Nephron (organoid): ENCODE measurements around the gene STARD3.
A peak's percentile ranks its signal among the peaks of the same experiment; 100 is the strongest.

ENCODE experiments used
- H3K27ac Mint-ChIP-seq, 3 experiments: 2 replicates each; pipeline ENCODE4 v1.8.0; 2020; ENCODE audit warnings: mixed read lengths in 3 of 3, mild to moderate bottlenecking in 2 of 3, moderate library complexity in 1 of 3
- H3K27me3 Mint-ChIP-seq: 2 replicates; pipeline ENCODE4 v1.8.0; 2021; ENCODE audit warnings: low read depth, mild to moderate bottlenecking, moderate library complexity, mixed read lengths
- H3K36me3 Mint-ChIP-seq: 2 replicates; pipeline ENCODE4 v1.8.0; 2020; ENCODE audit warnings: low read depth, mixed read lengths
- H3K4me1 Mint-ChIP-seq: 2 replicates; pipeline ENCODE4 v1.8.0; 2020; ENCODE audit warnings: mixed read lengths
- H3K4me3 Mint-ChIP-seq, 3 experiments: 2 replicates each; pipeline ENCODE4 v1.8.0; 2020; ENCODE audit warnings: mild to moderate bottlenecking in 3 of 3, mixed read lengths in 3 of 3, moderate library complexity in 2 of 3
- H3K9me3 Mint-ChIP-seq: 2 replicates; pipeline ENCODE4 v1.8.0; 2020; ENCODE audit warnings: mixed read lengths
- TF ChIP-seq, protein P1 (sequence below), 3 experiments: fragments of 200-600 bp; sonication (generic); IDR thresholded peaks; one replicate each; pipeline ENCODE4 v1.5.0; 2021; ENCODE audit warnings: antibody characterized with exemption in 3 of 3; ENCODE audit not compliant: unreplicated experiment in 3 of 3

The STARD3 gene

DNA sequence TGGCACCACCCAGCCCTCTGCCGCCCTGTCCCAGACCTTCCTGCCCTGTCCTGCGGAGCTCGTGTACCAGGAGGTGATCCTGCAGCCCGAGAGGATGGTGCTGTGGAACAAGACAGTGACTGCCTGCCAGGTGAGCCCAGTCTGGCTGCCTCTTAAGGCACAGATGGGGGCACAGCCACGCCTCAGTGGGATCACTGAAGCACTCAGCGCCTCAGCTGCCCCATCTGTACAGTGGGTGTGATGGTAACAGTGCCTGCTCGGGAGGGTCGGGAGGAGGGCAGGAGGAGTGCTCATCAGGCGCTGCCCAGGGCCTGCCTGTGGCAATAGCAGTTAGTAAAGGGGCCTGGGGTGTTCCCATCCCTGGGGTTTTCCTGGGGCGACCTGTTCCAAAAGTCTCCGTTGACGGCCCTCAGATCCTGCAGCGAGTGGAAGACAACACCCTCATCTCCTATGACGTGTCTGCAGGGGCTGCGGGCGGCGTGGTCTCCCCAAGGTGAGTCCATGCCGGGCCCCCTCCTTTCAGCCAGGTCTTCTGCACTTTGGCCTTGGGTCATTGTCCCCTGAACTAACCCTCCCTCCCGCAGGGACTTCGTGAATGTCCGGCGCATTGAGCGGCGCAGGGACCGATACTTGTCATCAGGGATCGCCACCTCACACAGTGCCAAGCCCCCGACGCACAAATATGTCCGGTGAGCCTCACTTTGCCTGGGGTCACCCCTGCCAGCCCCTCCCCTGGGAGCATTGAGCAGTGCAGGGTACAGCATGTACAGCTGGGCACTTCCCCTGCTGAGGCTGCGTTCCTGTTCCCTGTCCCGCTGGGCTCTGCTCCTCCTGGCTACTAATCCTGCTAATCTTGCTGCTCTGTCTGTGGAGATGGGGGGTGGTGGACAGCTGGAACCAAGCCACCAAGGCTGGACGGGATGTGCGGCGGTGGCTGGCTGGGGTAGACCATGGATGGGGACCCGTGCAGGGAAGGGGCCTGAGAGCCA is 23.7 kb downstream of the STARD3 start:
- TF ChIP-seq, protein P1, sequence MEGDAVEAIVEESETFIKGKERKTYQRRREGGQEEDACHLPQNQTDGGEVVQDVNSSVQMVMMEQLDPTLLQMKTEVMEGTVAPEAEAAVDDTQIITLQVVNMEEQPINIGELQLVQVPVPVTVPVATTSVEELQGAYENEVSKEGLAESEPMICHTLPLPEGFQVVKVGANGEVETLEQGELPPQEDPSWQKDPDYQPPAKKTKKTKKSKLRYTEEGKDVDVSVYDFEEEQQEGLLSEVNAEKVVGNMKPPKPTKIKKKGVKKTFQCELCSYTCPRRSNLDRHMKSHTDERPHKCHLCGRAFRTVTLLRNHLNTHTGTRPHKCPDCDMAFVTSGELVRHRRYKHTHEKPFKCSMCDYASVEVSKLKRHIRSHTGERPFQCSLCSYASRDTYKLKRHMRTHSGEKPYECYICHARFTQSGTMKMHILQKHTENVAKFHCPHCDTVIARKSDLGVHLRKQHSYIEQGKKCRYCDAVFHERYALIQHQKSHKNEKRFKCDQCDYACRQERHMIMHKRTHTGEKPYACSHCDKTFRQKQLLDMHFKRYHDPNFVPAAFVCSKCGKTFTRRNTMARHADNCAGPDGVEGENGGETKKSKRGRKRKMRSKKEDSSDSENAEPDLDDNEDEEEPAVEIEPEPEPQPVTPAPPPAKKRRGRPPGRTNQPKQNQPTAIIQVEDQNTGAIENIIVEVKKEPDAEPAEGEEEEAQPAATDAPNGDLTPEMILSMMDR (IDR thresholded peaks at IDR 0.05; ENCODE audit: unreplicated experiment in 3 of 3) = no peak
- H3K36me3 Mint-ChIP-seq = peaks cover 12% of the 10 kb centered on the region
- H3K27ac Mint-ChIP-seq = peak overlapping the region in 2 of 3 experiments; percentile 46 to 74
- H3K4me3 Mint-ChIP-seq = peak overlapping the region in 1 of 3 experiments; percentile 39
- H3K9me3 Mint-ChIP-seq = no peaks in the 10 kb centered on the region
- H3K27me3 Mint-ChIP-seq = peaks cover 11% of the 10 kb centered on the region
- H3K4me1 Mint-ChIP-seq = peaks cover 10% of the 10 kb centered on the region

DNA sequence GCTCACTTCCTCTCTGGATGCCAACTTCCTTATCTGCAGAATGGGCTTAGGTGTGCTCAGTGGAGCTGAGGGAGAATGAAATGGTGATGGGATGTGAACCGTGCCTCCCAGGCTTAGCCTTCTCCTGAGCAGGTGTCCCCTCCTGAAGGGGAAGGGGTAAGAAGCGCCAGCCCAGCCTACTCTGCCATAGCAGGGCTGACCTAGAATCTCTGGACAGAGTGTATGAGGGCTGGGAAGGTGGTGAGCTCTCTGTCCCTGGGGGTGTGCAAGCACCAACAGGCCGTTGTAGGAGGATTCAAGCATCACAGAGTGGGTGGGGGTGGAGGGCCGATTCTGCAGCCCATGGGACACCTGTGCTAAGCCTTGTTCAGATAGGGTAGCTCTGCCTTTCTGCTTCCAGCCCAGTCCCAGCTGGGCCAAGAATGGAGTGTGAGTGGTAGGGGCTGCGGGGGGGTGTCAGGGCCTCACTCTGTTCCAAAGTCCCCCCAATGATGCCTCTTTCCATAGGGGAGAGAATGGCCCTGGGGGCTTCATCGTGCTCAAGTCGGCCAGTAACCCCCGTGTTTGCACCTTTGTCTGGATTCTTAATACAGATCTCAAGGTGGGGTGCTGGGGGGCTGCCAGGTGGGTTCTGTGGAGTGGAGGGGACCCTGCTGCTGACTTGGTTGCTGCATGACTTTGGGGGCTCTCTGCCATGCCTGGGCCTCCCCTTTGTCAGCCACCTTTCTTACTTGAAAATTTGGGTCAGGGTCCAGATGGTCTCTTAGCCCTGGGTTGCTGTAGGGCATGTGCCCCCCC is 25.0 kb downstream of the STARD3 start:
- peaks cover 10% of the 10 kb centered on the region for H3K36me3 Mint-ChIP-seq
- TF ChIP-seq, protein P1 (IDR thresholded peaks at IDR 0.05; ENCODE audit: unreplicated experiment in 3 of 3) = no peak
- H3K9me3 Mint-ChIP-seq = no peaks in the 10 kb centered on the region
- peaks cover 21% of the 10 kb centered on the region for H3K27me3 Mint-ChIP-seq
- no peak overlapping the region for H3K27ac Mint-ChIP-seq
- H3K4me3 Mint-ChIP-seq = no peak overlapping the region
- H3K4me1 Mint-ChIP-seq = peaks cover 13% of the 10 kb centered on the region

GRCh38 chr17:39662551-39663339 is 25.8 kb downstream of the STARD3 start:
- Mint-ChIP-seq H3K27me3 (peaks cover 27% of the 10 kb centered on the region), H3K4me3 (no peak overlapping the region), H3K27ac (no peak overlapping the region), H3K36me3 (peaks cover 8% of the 10 kb centered on the region), H3K9me3 (no peaks in the 10 kb centered on the region), H3K4me1 (peaks cover 14% of the 10 kb centered on the region)
- TF ChIP-seq, protein P1 (IDR thresholded peaks at IDR 0.05; ENCODE audit: unreplicated experiment in 3 of 3) = no peak

DNA sequence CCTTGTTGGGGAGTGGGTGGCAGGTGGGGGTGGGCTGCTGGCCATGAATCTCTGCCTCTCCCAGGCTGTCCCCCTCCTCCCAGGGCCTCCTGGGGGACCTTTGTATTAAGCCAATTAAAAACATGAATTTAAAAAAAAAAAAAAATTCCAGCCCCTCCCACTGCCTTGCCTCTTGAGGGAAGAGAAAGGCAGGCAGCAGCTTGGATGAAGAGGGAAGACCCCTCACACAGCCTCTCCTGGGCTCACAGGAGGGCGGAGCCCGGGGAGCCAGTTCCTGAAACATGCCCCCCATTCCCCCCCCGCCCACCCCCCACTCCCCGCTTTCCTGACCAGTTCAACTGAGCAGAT is 26.4 kb downstream of the STARD3 start:
- Mint-ChIP-seq H3K36me3 (peaks cover 8% of the 10 kb centered on the region), H3K4me1 (peaks cover 14% of the 10 kb centered on the region), H3K27ac (no peak overlapping the region), H3K9me3 (no peaks in the 10 kb centered on the region), H3K4me3 (no peak overlapping the region), H3K27me3 (peaks cover 31% of the 10 kb centered on the region)
- TF ChIP-seq, protein P1 (IDR thresholded peaks at IDR 0.05; ENCODE audit: unreplicated experiment in 3 of 3) = no peak

GRCh38 chr17:39663688-39664580 is 27.0 kb downstream of the STARD3 start:
- no peak overlapping the region for H3K4me3 Mint-ChIP-seq
- TF ChIP-seq, protein P1 (IDR thresholded peaks at IDR 0.05; ENCODE audit: unreplicated experiment in 3 of 3) = no peak
- H3K36me3 Mint-ChIP-seq = peaks cover 8% of the 10 kb centered on the region
- peaks cover 14% of the 10 kb centered on the region for H3K4me1 Mint-ChIP-seq
- H3K27ac Mint-ChIP-seq = no peak overlapping the region
- H3K27me3 Mint-ChIP-seq = peaks cover 37% of the 10 kb centered on the region
- no peaks in the 10 kb centered on the region for H3K9me3 Mint-ChIP-seq
